K562 (cell line): ENCODE data around the gene ZNF582. TPM values are rescaled to one million over a fixed set of nuclear protein-coding genes. Genes with fewer than 3 reads are reported as not detected.

Experiments used
- ATAC-seq: fragments of 200-7000 bp; cut with Tn5 transposase; 3 replicates; pipeline ENCODE4 v1.9.1; 2020; ENCODE audit warnings: moderate library complexity
- BruUV-seq: library from RNA; stranded (reverse); fragments of 400-500 nt; replicated peaks from 2 replicates; lab custom pipeline; 2021; lab: Mats Ljungman, UMichigan
- CTCF ChIA-PET: fragments of 300-600 bp; formaldehyde crosslinking; extraction: SDS; loops from one replicate; lab custom pipeline; 2021; ENCODE audit warnings: low intra/inter-chr PET ratio; lab: Yijun Ruan, JAX
- POLR2A ChIA-PET: fragments of 300-600, 350-650 bp; sonication (Branson Sonifier 250); formaldehyde crosslinking; extraction: SDS; loops from one replicate; lab custom pipeline; 2021; ENCODE audit warnings: antibody characterized with exemption, inconsistent platforms; lab: Yijun Ruan, JAX
- DNase-seq, 4 experiments: peaks; one replicate each; pipeline versions ENCODE4 v3.0.0 to v3.0.0-alpha.2; 2011 to 2018; ENCODE audit warnings: low spot score in 3 of 4, mixed read lengths in 3 of 4; ENCODE audit errors: extremely low read depth in 1 of 4
- FAIRE-seq: peaks from 2 replicates; lab custom pipeline; 2011; peaks lifted over from hg19 to GRCh38; lab: Jason Lieb, UNC
- H2AFZ ChIP-seq: 2 replicates; pipeline ENCODE4 v1.6.0; 2011; ENCODE audit warnings: low read depth, low read length, control low read depth, inconsistent platforms
- H3K27ac ChIP-seq: fragments of 200-600 bp; 3 replicates; pipeline ENCODE4 v1.8.0; 2011; ENCODE audit warnings: low read depth, mild to moderate bottlenecking, control low read depth, inconsistent platforms, low read length, moderate library complexity, mixed read lengths; ENCODE audit errors: extremely low read depth
- H3K27me3 ChIP-seq, 2 experiments: fragments of 300-600 bp in 1 of 2; 2 replicates in 1 of 2; 3 replicates in 1 of 2; pipeline versions ENCODE4 v1.6.0 to v1.8.0; 2011; ENCODE audit warnings: inconsistent platforms in 2 of 2, low read length in 2 of 2, mild to moderate bottlenecking in 1 of 2, mixed read lengths in 1 of 2, moderate library complexity in 1 of 2; ENCODE audit not compliant: control insufficient read depth in 2 of 2, insufficient read depth in 2 of 2
- H3K36me3 ChIP-seq: fragments of 300-600 bp; 3 replicates; pipeline ENCODE4 v1.8.0; 2011; ENCODE audit warnings: mild to moderate bottlenecking, low read length, inconsistent platforms; ENCODE audit not compliant: control insufficient read depth, insufficient read depth
- H3K4me1 ChIP-seq, 2 experiments: fragments of 200-600 bp in 1 of 2; replicated peaks in 1 of 2; 2 replicates in 1 of 2; 3 replicates in 1 of 2; pipeline versions ENCODE4 v1.5.1 to v1.8.0; 2011; ENCODE audit warnings: inconsistent platforms in 2 of 2, low read length in 2 of 2, mild to moderate bottlenecking in 1 of 2, mixed read lengths in 1 of 2, moderate library complexity in 1 of 2; ENCODE audit not compliant: control insufficient read depth in 2 of 2, insufficient read depth in 2 of 2
- H3K4me2 ChIP-seq: 2 replicates; pipeline ENCODE4 v1.6.1; 2011; ENCODE audit warnings: low read length, control low read depth, inconsistent platforms, mixed read lengths; ENCODE audit not compliant: insufficient read depth
- H3K4me3 ChIP-seq: fragments of 200-600 bp; sonication (generic), shearing (Covaris generic); 2 replicates; pipeline ENCODE4 v1.5.1; 2016; ENCODE audit warnings: control low read depth, inconsistent platforms
- H3K79me2 ChIP-seq: fragments of 200-600 bp; 3 replicates; pipeline ENCODE4 v1.8.0; 2011; ENCODE audit warnings: low read length, inconsistent platforms; ENCODE audit not compliant: control insufficient read depth, insufficient read depth
- H3K9ac ChIP-seq, 2 experiments: 2 replicates each; pipeline versions ENCODE4 v1.6.0 to v1.6.1; 2011; ENCODE audit warnings: low read depth in 2 of 2, low read length in 2 of 2, control low read depth in 1 of 2, inconsistent platforms in 1 of 2, mild to moderate bottlenecking in 1 of 2, mixed read lengths in 1 of 2; ENCODE audit not compliant: insufficient read depth in 1 of 2
- H3K9me1 ChIP-seq: one replicate; pipeline ENCODE4 v1.6.0; 2011; ENCODE audit warnings: inconsistent platforms, mild to moderate bottlenecking, low read length, moderate library complexity; ENCODE audit not compliant: control insufficient read depth, insufficient read depth
- H3K9me3 ChIP-seq: replicated peaks from 2 replicates; pipeline ENCODE4 v1.5.1; 2011; ENCODE audit warnings: low read depth, low read length, inconsistent platforms; ENCODE audit not compliant: control insufficient read depth, insufficient read depth
- H4K20me1 ChIP-seq: replicated peaks from 2 replicates; pipeline ENCODE4 v1.6.1; 2011; ENCODE audit warnings: low read length, inconsistent platforms, mixed read lengths; ENCODE audit not compliant: control insufficient read depth, insufficient read depth
- GATAD2A ChIP-seq: fragments of 450-650 bp; IDR thresholded peaks from 2 replicates; pipeline ENCODE4 v1.6.1; 2017
- MEIS2 ChIP-seq: fragments of 450-650 bp; IDR thresholded peaks from 2 replicates; pipeline ENCODE4 v1.6.1; 2014; ENCODE audit warnings: mild to moderate bottlenecking; ENCODE audit not compliant: partially characterized antibody
- SMAD1 ChIP-seq: fragments of 150-350 bp; IDR thresholded peaks from 2 replicates; pipeline ENCODE4 v1.6.1; 2014; ENCODE audit warnings: low read length, low read depth; ENCODE audit not compliant: partially characterized antibody
- ZFP36 ChIP-seq: fragments of 150-350 bp; IDR thresholded peaks from 2 replicates; pipeline ENCODE4 v1.6.1; 2018; ENCODE audit warnings: low read length, low read depth; ENCODE audit not compliant: partially characterized antibody
- WGBS: fragments of 100-300 bp; shearing (Covaris generic); methylation state at CpG from one replicate; pipeline ENCODE4 v1.1.6; 2016; ENCODE audit warnings: low coverage, mixed read lengths; ENCODE audit not compliant: insufficient coverage; ENCODE audit errors: missing lambda C conversion rate; 5-methylcytosine and 5-hydroxymethylcytosine counted together
- in situ Hi-C: fragments of 300-500 bp; cut with MboI; formaldehyde crosslinking; loops from 4 replicates; pipeline ENCODE4 v1.15.0; 2018; ENCODE audit warnings: inconsistent platforms, mixed read lengths
- intact Hi-C: fragments of 100-400 bp; cut with micrococcal nuclease; formaldehyde crosslinking; loops from 2 replicates; pipeline ENCODE4 v1.14.2; 2022
- polyA plus RNA-seq, 8 experiments: library from polyadenylated mRNA; depleted of rRNA in 4 of 8; stranded (reverse) in 5 of 8; unstranded in 3 of 8; fragments of >200 nt; fragmentation: Nextera tagmentation in 2 of 8; fragmentation: Illumina TruSeq in 1 of 8; extraction: Ambion mirVana in 2 of 8; extraction: Trizol in 1 of 8; gene quantifications; 2 replicates each; pipeline versions ENCODE4 v1.2.1 to v1.2.3, GENCODE V29; 2011 to 2014; ENCODE audit warnings: inconsistent platforms in 1 of 8, missing spikeins in 1 of 8
- total RNA-seq, 7 experiments: library from RNA; depleted of rRNA in 6 of 7; stranded (reverse); fragments of >200 nt in 6 of 7; fragmentation: Illumina TruSeq in 2 of 7; extraction: Trizol in 2 of 7; gene quantifications; 2 replicates each; pipeline versions ENCODE4 v1.2.1 to v1.2.3, GENCODE V29; 2011 to 2021; ENCODE audit warnings: low replicate concordance in 1 of 7
- TF ChIP-seq, protein P1 (sequence below): conservative IDR thresholded peaks from 2 replicates; pipeline ENCODE4 v1.6.1; 2011; ENCODE audit warnings: low read depth, mild to moderate bottlenecking, low read length; ENCODE audit not compliant: control insufficient read depth

ZNF582 gene
- total and polyA plus RNA-seq, 9 of the 15 experiments (the other 6 are each of a cell fraction or from before 2014, with no cell fraction given) = 0.72 to 3.3 (median 1.6) TPM

- in situ Hi-C loops = no loop called here
- Histone ChIP-seq H4K20me1 (no peaks in the 10 kb centered on the region), H3K9me1 (no peaks in the 10 kb centered on the region), H3K4me1 (no peaks in the 10 kb centered on the region), H3K36me3 (no peaks in the 10 kb centered on the region), H3K27ac (no peak overlapping the region), H3K27me3 (no peaks in the 10 kb centered on the region), H3K4me3 (no peak overlapping the region), H2AFZ (no peak overlapping the region), H3K9me3 (no peaks in the 10 kb centered on the region), H3K9ac (no peak overlapping the region), H3K79me2 (no peaks in the 10 kb centered on the region), H3K4me2 (no peak overlapping the region)
- BruUV-seq = no TSS peak
- FAIRE-seq = no peak
- ChIA-PET CTCF (no interaction called here), POLR2A (interaction anchor here (0.8 kb wide), 1 partner anchor 140 kb away, joined by 3 read pairs; no protein-coding TSS in a partner anchor)
- WGBS = 6% methylated on average over 8 of the region's 8 CpGs
- TF ChIP-seq SMAD1 = no peak
- TF ChIP-seq, protein P1, sequence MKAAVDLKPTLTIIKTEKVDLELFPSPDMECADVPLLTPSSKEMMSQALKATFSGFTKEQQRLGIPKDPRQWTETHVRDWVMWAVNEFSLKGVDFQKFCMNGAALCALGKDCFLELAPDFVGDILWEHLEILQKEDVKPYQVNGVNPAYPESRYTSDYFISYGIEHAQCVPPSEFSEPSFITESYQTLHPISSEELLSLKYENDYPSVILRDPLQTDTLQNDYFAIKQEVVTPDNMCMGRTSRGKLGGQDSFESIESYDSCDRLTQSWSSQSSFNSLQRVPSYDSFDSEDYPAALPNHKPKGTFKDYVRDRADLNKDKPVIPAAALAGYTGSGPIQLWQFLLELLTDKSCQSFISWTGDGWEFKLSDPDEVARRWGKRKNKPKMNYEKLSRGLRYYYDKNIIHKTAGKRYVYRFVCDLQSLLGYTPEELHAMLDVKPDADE = no peak
- TF ChIP-seq GATAD2A = no peak
- TF ChIP-seq ZFP36 = no peak
- TF ChIP-seq MEIS2 = no peak
- intact Hi-C loops = no loop called here
- DNase-seq = no peak
- no peak for ATAC-seq
Measured at GRCh38 chr19:56383826-56384605, 9.3 kb downstream of the ZNF582 start.
